CD4-positive, alpha-beta memory T cell (primary cell): ENCODE results near the gene EIF4E3. TPM values are rescaled to one million over a fixed set of nuclear protein-coding genes. Genes with fewer than 3 reads are reported as not detected.

Experiments used
- CTCF ChIA-PET: fragments of 350-600 bp; sonication (Branson Sonifier 250); formaldehyde crosslinking; loops from one replicate; lab custom pipeline; 2021; ENCODE audit warnings: inconsistent platforms; ENCODE audit not compliant: partially characterized antibody; lab: Charles Lee
- POLR2A ChIA-PET: fragments of 350-600 bp; sonication (Branson Sonifier 250); formaldehyde crosslinking; loops from one replicate; lab custom pipeline; 2021; ENCODE audit not compliant: partially characterized antibody; lab: Charles Lee
- DNase-seq, 5 donors: peaks; one replicate each; pipeline versions ENCODE4 v3.0.0 to v3.0.0-alpha.2; 2020 to 2022; ENCODE audit warnings: mixed read lengths in 1 of 5
- H3K27ac ChIP-seq: one replicate; pipeline ENCODE4 v1.7.0; 2013; ENCODE audit warnings: low read depth, low read length
- H3K27me3 ChIP-seq: 2 replicates; pipeline ENCODE4 v1.7.0; 2013; ENCODE audit warnings: mild to moderate bottlenecking, low read length, moderate library complexity; ENCODE audit not compliant: insufficient read depth
- H3K36me3 ChIP-seq: 2 replicates; pipeline ENCODE4 v1.7.0; 2013; ENCODE audit warnings: mild to moderate bottlenecking, low read length, moderate library complexity; ENCODE audit not compliant: insufficient read depth
- H3K4me1 ChIP-seq: 2 replicates; pipeline ENCODE4 v1.7.0; 2013; ENCODE audit warnings: mild to moderate bottlenecking, low read length, moderate library complexity; ENCODE audit not compliant: insufficient read depth
- H3K4me3 ChIP-seq, 2 donors: one replicate each; pipeline ENCODE4 v1.7.0; 2013; ENCODE audit warnings: low read length in 2 of 2, mild to moderate bottlenecking in 1 of 2
- H3K9me3 ChIP-seq, 2 donors: one replicate each; pipeline ENCODE4 v1.7.0; 2013; ENCODE audit warnings: low read length in 2 of 2, control low read depth in 1 of 2; ENCODE audit not compliant: control insufficient read depth in 1 of 2
- H3K27ac Mint-ChIP-seq, 7 donors: one replicate each; pipeline ENCODE4 v1.8.0; 2020 to 2021; ENCODE audit warnings: mixed read lengths in 7 of 7, mild to moderate bottlenecking in 6 of 7, inconsistent platforms in 3 of 7, moderate library complexity in 3 of 7
- H3K27me3 Mint-ChIP-seq, 2 donors: one replicate each; pipeline ENCODE4 v1.8.0; 2020 to 2021; ENCODE audit warnings: mixed read lengths in 2 of 2
- H3K36me3 Mint-ChIP-seq, 2 donors: one replicate each; pipeline ENCODE4 v1.8.0; 2020 to 2021; ENCODE audit warnings: mixed read lengths in 2 of 2, inconsistent platforms in 1 of 2, mild to moderate bottlenecking in 1 of 2
- H3K4me1 Mint-ChIP-seq, 4 donors: one replicate each; pipeline ENCODE4 v1.8.0; 2020 to 2021; ENCODE audit warnings: mixed read lengths in 4 of 4, mild to moderate bottlenecking in 1 of 4
- H3K4me3 Mint-ChIP-seq, 8 donors: one replicate each; pipeline ENCODE4 v1.8.0; 2020 to 2021; ENCODE audit warnings: mixed read lengths in 8 of 8, mild to moderate bottlenecking in 7 of 8, moderate library complexity in 6 of 8, inconsistent platforms in 3 of 8
- H3K9me3 Mint-ChIP-seq, 8 donors: one replicate each; pipeline ENCODE4 v1.8.0; 2020 to 2021; ENCODE audit warnings: mixed read lengths in 8 of 8, mild to moderate bottlenecking in 5 of 8, inconsistent platforms in 3 of 8, moderate library complexity in 1 of 8
- intact Hi-C: fragments of 100-400 bp; cut with micrococcal nuclease; formaldehyde crosslinking; loops from one replicate; pipeline ENCODE4 v1.15.1; 2023
- polyA plus RNA-seq, 2 donors: library from polyadenylated mRNA; unstranded; fragments of 300-500 nt; fragmentation: Illumina TruSeq; gene quantifications; one replicate each; pipeline ENCODE4 v1.2.3, GENCODE V29; 2021
- total RNA-seq, 2 experiments: library from RNA; stranded (reverse); gene quantifications; one replicate each; pipeline ENCODE4 v1.2.3, GENCODE V29; 2021

EIF4E3 gene
- total and polyA plus RNA-seq, 4 experiments from 2014 or later: 40.7 to 58.7 (median 53.3) TPM

GRCh38 chr3:71645140-71645539 lies 80.1 kb downstream of the EIF4E3 start:
- peak overlapping the region in 1 of 7 donors; percentile 75 for H3K27ac Mint-ChIP-seq
- no peak overlapping the region for H3K4me3 ChIP-seq
- H3K27me3 ChIP-seq: no peaks in the 10 kb centered on the region
- H3K4me1 Mint-ChIP-seq: peaks cover 0 to 5% (median 0%) of the 10 kb centered on the region in 4 donors
- peaks cover 0 to 2% (median 0%) of the 10 kb centered on the region in 8 donors for H3K9me3 Mint-ChIP-seq
- CTCF ChIA-PET: no interaction called here
- H3K4me1 ChIP-seq: no peaks in the 10 kb centered on the region
- peaks cover 1 to 34% of the 10 kb centered on the region in 2 donors for H3K36me3 Mint-ChIP-seq
- H3K36me3 ChIP-seq: no peaks in the 10 kb centered on the region
- intact Hi-C loops: no loop called here
- H3K27ac ChIP-seq: no peak overlapping the region
- no peaks in the 10 kb centered on the region for H3K9me3 ChIP-seq
- no peak for DNase-seq
- POLR2A ChIA-PET: no interaction called here
- H3K4me3 Mint-ChIP-seq: no peak overlapping the region
- no peaks in the 10 kb centered on the region for H3K27me3 Mint-ChIP-seq

- CTCF ChIA-PET: no interaction called here
- H3K36me3 ChIP-seq: no peaks in the 10 kb centered on the region
Measured at GRCh38 chr3:71641674-71642073, 83.5 kb downstream of the EIF4E3 start.

GRCh38 chr3:71640331-71640983 lies 84.7 kb downstream of the EIF4E3 start:
- Histone ChIP-seq H3K9me3 (no peaks in the 10 kb centered on the region), H3K27me3 (no peaks in the 10 kb centered on the region), H3K4me1 (no peaks in the 10 kb centered on the region), H3K4me3 (no peak overlapping the region), H3K27ac (no peak overlapping the region), H3K36me3 (no peaks in the 10 kb centered on the region)
- Mint-ChIP-seq H3K4me3 (no peak overlapping the region), H3K36me3 (peaks cover 3 to 38% of the 10 kb centered on the region in 2 donors), H3K9me3 (peaks cover 0 to 2% (median 0%) of the 10 kb centered on the region in 8 donors), H3K4me1 (no peaks in the 10 kb centered on the region), H3K27me3 (no peaks in the 10 kb centered on the region), H3K27ac (no peak overlapping the region)
- ChIA-PET POLR2A (no interaction called here), CTCF (no interaction called here)
- no peak for DNase-seq
- intact Hi-C loops: no loop called here

More at GRCh38 chr3:71641674-71642073, 83.5 kb downstream of the EIF4E3 start:
- Histone ChIP-seq H3K4me3 (no peak overlapping the region), H3K9me3 (no peaks in the 10 kb centered on the region), H3K27ac (no peak overlapping the region), H3K27me3 (no peaks in the 10 kb centered on the region), H3K4me1 (no peaks in the 10 kb centered on the region)
- H3K9me3 Mint-ChIP-seq: peaks cover 0 to 2% (median 0%) of the 10 kb centered on the region in 8 donors
- no peaks in the 10 kb centered on the region for H3K27me3 Mint-ChIP-seq
- H3K27ac Mint-ChIP-seq: no peak overlapping the region
- H3K36me3 Mint-ChIP-seq: peaks cover 3 to 35% of the 10 kb centered on the region in 2 donors
- DNase-seq: no peak
- no peak overlapping the region for H3K4me3 Mint-ChIP-seq
- intact Hi-C loops: no loop called here
- POLR2A ChIA-PET: no interaction called here
- no peaks in the 10 kb centered on the region for H3K4me1 Mint-ChIP-seq

GRCh38 chr3:71636482-71636881 lies 88.7 kb downstream of the EIF4E3 start:
- H3K36me3 ChIP-seq: no peaks in the 10 kb centered on the region
- intact Hi-C loops: no loop called here
- no peaks in the 10 kb centered on the region for H3K4me1 ChIP-seq
- Mint-ChIP-seq H3K4me3 (no peak overlapping the region), H3K36me3 (peaks cover 4 to 29% of the 10 kb centered on the region in 2 donors), H3K27me3 (no peaks in the 10 kb centered on the region), H3K4me1 (peaks cover 0 to 1% (median 0%) of the 10 kb centered on the region in 4 donors), H3K27ac (no peak overlapping the region), H3K9me3 (no peaks in the 10 kb centered on the region)
- POLR2A ChIA-PET: no interaction called here
- no peaks in the 10 kb centered on the region for H3K27me3 ChIP-seq
- CTCF ChIA-PET: no interaction called here
- H3K27ac ChIP-seq: no peak overlapping the region
- DNase-seq: no peak
- no peak overlapping the region for H3K4me3 ChIP-seq
- no peaks in the 10 kb centered on the region for H3K9me3 ChIP-seq

- DNase-seq: no peak
- Histone ChIP-seq H3K4me1 (no peaks in the 10 kb centered on the region), H3K27me3 (no peaks in the 10 kb centered on the region), H3K27ac (no peak overlapping the region), H3K9me3 (no peaks in the 10 kb centered on the region), H3K4me3 (no peak overlapping the region), H3K36me3 (no peaks in the 10 kb centered on the region)
- H3K4me1 Mint-ChIP-seq: peaks cover 0 to 1% (median 0%) of the 10 kb centered on the region in 4 donors
- no peak overlapping the region for H3K4me3 Mint-ChIP-seq
- ChIA-PET CTCF (no interaction called here), POLR2A (no interaction called here)
- H3K36me3 Mint-ChIP-seq: peaks cover 4 to 32% of the 10 kb centered on the region in 2 donors
- intact Hi-C loops: no loop called here
- no peaks in the 10 kb centered on the region for H3K9me3 Mint-ChIP-seq
- no peaks in the 10 kb centered on the region for H3K27me3 Mint-ChIP-seq
- H3K27ac Mint-ChIP-seq: no peak overlapping the region
Measured at GRCh38 chr3:71636001-71636400, 89.2 kb downstream of the EIF4E3 start.

- Mint-ChIP-seq H3K36me3 (peaks cover 2 to 19% of the 10 kb centered on the region in 2 donors), H3K9me3 (no peaks in the 10 kb centered on the region), H3K27me3 (no peaks in the 10 kb centered on the region), H3K27ac (no peak overlapping the region), H3K4me3 (no peak overlapping the region), H3K4me1 (peaks cover 0 to 1% (median under 1%) of the 10 kb centered on the region in 4 donors)
- DNase-seq: no peak
- Histone ChIP-seq H3K4me3 (no peak overlapping the region), H3K36me3 (no peaks in the 10 kb centered on the region), H3K27me3 (no peaks in the 10 kb centered on the region), H3K4me1 (no peaks in the 10 kb centered on the region), H3K27ac (no peak overlapping the region), H3K9me3 (no peaks in the 10 kb centered on the region)
- POLR2A ChIA-PET: no interaction called here
- intact Hi-C loops: no loop called here
- CTCF ChIA-PET: no interaction called here
Measured at GRCh38 chr3:71634671-71635070, 90.5 kb downstream of the EIF4E3 start.

GRCh38 chr3:71629711-71630110 lies 95.5 kb downstream of the EIF4E3 start:
- Histone ChIP-seq H3K27ac (no peak overlapping the region), H3K27me3 (no peaks in the 10 kb centered on the region), H3K36me3 (no peaks in the 10 kb centered on the region), H3K9me3 (no peaks in the 10 kb centered on the region), H3K4me3 (no peak overlapping the region), H3K4me1 (no peaks in the 10 kb centered on the region)
- Mint-ChIP-seq H3K36me3 (peaks cover 5 to 24% of the 10 kb centered on the region in 2 donors), H3K4me3 (no peak overlapping the region), H3K27ac (no peak overlapping the region), H3K4me1 (peaks cover 0 to 1% (median under 1%) of the 10 kb centered on the region in 4 donors), H3K9me3 (peaks cover 0 to 4% (median 0%) of the 10 kb centered on the region in 8 donors), H3K27me3 (no peaks in the 10 kb centered on the region)
- CTCF ChIA-PET: no interaction called here
- POLR2A ChIA-PET: no interaction called here
- DNase-seq: no peak
- intact Hi-C loops: no loop called here
